Astrocyte (in vitro differentiated cells and primary cell): ENCODE measurements around the gene EPHB2. TPM values are rescaled to one million over a fixed set of nuclear protein-coding genes. Genes with fewer than 3 reads are reported as not detected.

Experiments used
- DNase-seq: peaks from one replicate; pipeline ENCODE4 v3.0.0-alpha.2; 2010; ENCODE audit warnings: low read depth
- FAIRE-seq: peaks from 2 replicates; lab custom pipeline; 2011; peaks lifted over from hg19 to GRCh38; lab: Jason Lieb, UNC
- H2AFZ ChIP-seq: 2 replicates; pipeline ENCODE4 v1.6.0; 2012; ENCODE audit warnings: low read depth, low read length, inconsistent platforms
- H3K27ac ChIP-seq: 2 replicates; pipeline ENCODE4 v1.5.1; 2011; ENCODE audit warnings: low read depth, low read length, inconsistent platforms
- H3K27me3 ChIP-seq: 2 replicates; pipeline ENCODE4 v1.6.0; 2011; ENCODE audit warnings: low read length, inconsistent platforms; ENCODE audit not compliant: insufficient read depth
- H3K36me3 ChIP-seq: 2 replicates; pipeline ENCODE4 v1.5.1; 2011; ENCODE audit warnings: low read length, inconsistent platforms; ENCODE audit not compliant: insufficient read depth
- H3K4me1 ChIP-seq: 2 replicates; pipeline ENCODE4 v1.5.1; 2011; ENCODE audit warnings: low read length, inconsistent platforms; ENCODE audit not compliant: insufficient read depth
- H3K4me2 ChIP-seq: 2 replicates; pipeline ENCODE4 v1.6.0; 2012; ENCODE audit warnings: low read length, inconsistent platforms
- H3K4me3 ChIP-seq: 2 replicates; pipeline ENCODE4 v1.5.1; 2011; ENCODE audit warnings: low read depth, mild to moderate bottlenecking, low read length, inconsistent platforms; ENCODE audit not compliant: insufficient read depth
- H3K79me2 ChIP-seq: 2 replicates; pipeline ENCODE4 v1.6.0; 2012; ENCODE audit warnings: mild to moderate bottlenecking, low read length, inconsistent platforms; ENCODE audit not compliant: insufficient read depth
- H3K9ac ChIP-seq: 2 replicates; pipeline ENCODE4 v1.6.0; 2012; ENCODE audit warnings: mild to moderate bottlenecking, low read length, inconsistent platforms
- H3K9me3 ChIP-seq: 2 replicates; pipeline ENCODE4 v1.5.1; 2012; ENCODE audit warnings: low read depth, mild to moderate bottlenecking, low read length, inconsistent platforms; ENCODE audit not compliant: insufficient read depth
- H4K20me1 ChIP-seq: 2 replicates; pipeline ENCODE4 v1.6.0; 2012; ENCODE audit warnings: low read length, inconsistent platforms; ENCODE audit not compliant: insufficient read depth
- H3K27ac Mint-ChIP-seq: one replicate; pipeline ENCODE4 v1.8.0; 2021; ENCODE audit warnings: mild to moderate bottlenecking, mixed read lengths; ENCODE audit not compliant: unreplicated experiment
- H3K27me3 Mint-ChIP-seq: one replicate; pipeline ENCODE4 v1.8.0; 2021; ENCODE audit warnings: low read depth, mixed read lengths; ENCODE audit not compliant: unreplicated experiment
- H3K36me3 Mint-ChIP-seq: one replicate; pipeline ENCODE4 v1.8.0; 2021; ENCODE audit warnings: low read depth, mixed read lengths; ENCODE audit not compliant: unreplicated experiment
- H3K4me1 Mint-ChIP-seq: one replicate; pipeline ENCODE4 v1.8.0; 2021; ENCODE audit warnings: low read depth, mixed read lengths; ENCODE audit not compliant: unreplicated experiment
- H3K4me3 Mint-ChIP-seq: one replicate; pipeline ENCODE4 v1.8.0; 2021; ENCODE audit warnings: mild to moderate bottlenecking, moderate library complexity, mixed read lengths; ENCODE audit not compliant: unreplicated experiment
- H3K9me3 Mint-ChIP-seq: one replicate; pipeline ENCODE4 v1.8.0; 2021; ENCODE audit warnings: mild to moderate bottlenecking, mixed read lengths; ENCODE audit not compliant: unreplicated experiment
- CTCF ChIP-seq: IDR thresholded peaks from 2 replicates; pipeline ENCODE4 v1.5.1; 2011; ENCODE audit warnings: low read depth, mild to moderate bottlenecking, inconsistent platforms, low read length, moderate library complexity; ENCODE audit not compliant: insufficient read depth
- EZH2 ChIP-seq: IDR thresholded peaks from 2 replicates; pipeline ENCODE4 v1.6.1; 2012; ENCODE audit warnings: mild to moderate bottlenecking, low read length, inconsistent platforms; ENCODE audit not compliant: insufficient read depth
- total RNA-seq: library from RNA; stranded (reverse); gene quantifications from 2 replicates; pipeline ENCODE4 v1.2.1, GENCODE V29; 2021

Gene EPHB2
- total RNA-seq, 1 donor from 2014 or later: 8.4 TPM

- H3K4me3 ChIP-seq: no peak overlapping the region
- H2AFZ ChIP-seq: no peak overlapping the region
- no peak overlapping the region for H3K4me3 Mint-ChIP-seq
- H3K27ac Mint-ChIP-seq: no peak overlapping the region
- DNase-seq: no peak
- peaks cover 37% of the 10 kb centered on the region for H3K27me3 Mint-ChIP-seq
- FAIRE-seq: no peak
- peaks cover 13% of the 10 kb centered on the region for H3K4me1 Mint-ChIP-seq
- no peak overlapping the region for H3K9ac ChIP-seq
- no peaks in the 10 kb centered on the region for H3K27me3 ChIP-seq
- H3K4me2 ChIP-seq: no peak overlapping the region
- H3K9me3 Mint-ChIP-seq: no peaks in the 10 kb centered on the region
- TF ChIP-seq CTCF (no peak), EZH2 (no peak)
- H3K9me3 ChIP-seq: no peaks in the 10 kb centered on the region
- H3K27ac ChIP-seq: no peak overlapping the region
- peaks cover 42% of the 10 kb centered on the region for H3K79me2 ChIP-seq
- H4K20me1 ChIP-seq: peaks cover 73% of the 10 kb centered on the region
- peaks cover 32% of the 10 kb centered on the region for H3K4me1 ChIP-seq
- peaks cover 5% of the 10 kb centered on the region for H3K36me3 Mint-ChIP-seq
- H3K36me3 ChIP-seq: peaks cover 6% of the 10 kb centered on the region
Measured at GRCh38 chr1:22787636-22788035, 77.0 kb downstream of the EPHB2 start.

- DNase-seq (peak; percentile 27), FAIRE-seq (no peak)
- TF ChIP-seq EZH2 (no peak), CTCF (no peak)
- H3K9me3 Mint-ChIP-seq: no peaks in the 10 kb centered on the region
- H3K27me3 ChIP-seq: no peaks in the 10 kb centered on the region
- H3K27ac ChIP-seq: no peak overlapping the region
- H3K9ac ChIP-seq: no peak overlapping the region
- no peak overlapping the region for H3K4me3 ChIP-seq
- H3K79me2 ChIP-seq: peaks cover 48% of the 10 kb centered on the region
- peaks cover 5% of the 10 kb centered on the region for H3K36me3 Mint-ChIP-seq
- peaks cover 74% of the 10 kb centered on the region for H4K20me1 ChIP-seq
- no peak overlapping the region for H3K27ac Mint-ChIP-seq
- H3K4me1 Mint-ChIP-seq: peaks cover 13% of the 10 kb centered on the region
- no peak overlapping the region for H2AFZ ChIP-seq
- peaks cover 6% of the 10 kb centered on the region for H3K36me3 ChIP-seq
- H3K9me3 ChIP-seq: no peaks in the 10 kb centered on the region
- H3K27me3 Mint-ChIP-seq: peaks cover 35% of the 10 kb centered on the region
- no peak overlapping the region for H3K4me3 Mint-ChIP-seq
- no peak overlapping the region for H3K4me2 ChIP-seq
- peaks cover 32% of the 10 kb centered on the region for H3K4me1 ChIP-seq
Measured at GRCh38 chr1:22788254-22788661, 77.6 kb downstream of the EPHB2 start.

- Histone ChIP-seq H3K9me3 (no peaks in the 10 kb centered on the region), H3K27me3 (no peaks in the 10 kb centered on the region), H3K79me2 (peaks cover 57% of the 10 kb centered on the region), H3K4me2 (peak overlapping the region; percentile 58), H3K4me3 (no peak overlapping the region), H4K20me1 (peaks cover 76% of the 10 kb centered on the region), H3K36me3 (peaks cover 6% of the 10 kb centered on the region), H3K4me1 (peaks cover 34% of the 10 kb centered on the region), H3K27ac (peak overlapping the region; percentile 4), H3K9ac (peak overlapping the region; percentile 20), H2AFZ (no peak overlapping the region)
- Mint-ChIP-seq H3K27me3 (peaks cover 39% of the 10 kb centered on the region), H3K4me1 (peaks cover 13% of the 10 kb centered on the region), H3K9me3 (no peaks in the 10 kb centered on the region), H3K27ac (no peak overlapping the region), H3K4me3 (no peak overlapping the region), H3K36me3 (peaks cover 5% of the 10 kb centered on the region)
- TF ChIP-seq CTCF: no peak
- DNase-seq (peak; percentile 49), FAIRE-seq (no peak)
Measured at GRCh38 chr1:22789356-22789994, 78.8 kb downstream of the EPHB2 start.
